K562 (cell line): ENCODE data around the gene NAA10. TPM values are rescaled to one million over a fixed set of nuclear protein-coding genes. Genes with fewer than 3 reads are reported as not detected.

Source experiments
- ATAC-seq: fragments of 200-7000 bp; cut with Tn5 transposase; 3 replicates; pipeline ENCODE4 v1.9.1; 2020; ENCODE audit warnings: moderate library complexity
- BruUV-seq: library from RNA; stranded (reverse); fragments of 400-500 nt; replicated peaks from 2 replicates; lab custom pipeline; 2021; lab: Mats Ljungman, UMichigan
- CTCF ChIA-PET: fragments of 300-600 bp; formaldehyde crosslinking; extraction: SDS; loops from one replicate; lab custom pipeline; 2021; ENCODE audit warnings: low intra/inter-chr PET ratio; lab: Yijun Ruan, JAX
- POLR2A ChIA-PET: fragments of 300-600, 350-650 bp; sonication (Branson Sonifier 250); formaldehyde crosslinking; extraction: SDS; loops from one replicate; lab custom pipeline; 2021; ENCODE audit warnings: antibody characterized with exemption, inconsistent platforms; lab: Yijun Ruan, JAX
- DNase-seq, 4 experiments: peaks; one replicate each; pipeline versions ENCODE4 v3.0.0 to v3.0.0-alpha.2; 2011 to 2018; ENCODE audit warnings: low spot score in 3 of 4, mixed read lengths in 3 of 4; ENCODE audit errors: extremely low read depth in 1 of 4
- FAIRE-seq: peaks from 2 replicates; lab custom pipeline; 2011; peaks lifted over from hg19 to GRCh38; lab: Jason Lieb, UNC
- H2AFZ ChIP-seq: 2 replicates; pipeline ENCODE4 v1.6.0; 2011; ENCODE audit warnings: low read depth, low read length, control low read depth, inconsistent platforms
- H3K27ac ChIP-seq: fragments of 200-600 bp; 3 replicates; pipeline ENCODE4 v1.8.0; 2011; ENCODE audit warnings: low read depth, mild to moderate bottlenecking, control low read depth, inconsistent platforms, low read length, moderate library complexity, mixed read lengths; ENCODE audit errors: extremely low read depth
- H3K27me3 ChIP-seq, 2 experiments: fragments of 300-600 bp in 1 of 2; 2 replicates in 1 of 2; 3 replicates in 1 of 2; pipeline versions ENCODE4 v1.6.0 to v1.8.0; 2011; ENCODE audit warnings: inconsistent platforms in 2 of 2, low read length in 2 of 2, mild to moderate bottlenecking in 1 of 2, mixed read lengths in 1 of 2, moderate library complexity in 1 of 2; ENCODE audit not compliant: control insufficient read depth in 2 of 2, insufficient read depth in 2 of 2
- H3K36me3 ChIP-seq: fragments of 300-600 bp; 3 replicates; pipeline ENCODE4 v1.8.0; 2011; ENCODE audit warnings: mild to moderate bottlenecking, low read length, inconsistent platforms; ENCODE audit not compliant: control insufficient read depth, insufficient read depth
- H3K4me1 ChIP-seq, 2 experiments: fragments of 200-600 bp in 1 of 2; replicated peaks in 1 of 2; 2 replicates in 1 of 2; 3 replicates in 1 of 2; pipeline versions ENCODE4 v1.5.1 to v1.8.0; 2011; ENCODE audit warnings: inconsistent platforms in 2 of 2, low read length in 2 of 2, mild to moderate bottlenecking in 1 of 2, mixed read lengths in 1 of 2, moderate library complexity in 1 of 2; ENCODE audit not compliant: control insufficient read depth in 2 of 2, insufficient read depth in 2 of 2
- H3K4me2 ChIP-seq: 2 replicates; pipeline ENCODE4 v1.6.1; 2011; ENCODE audit warnings: low read length, control low read depth, inconsistent platforms, mixed read lengths; ENCODE audit not compliant: insufficient read depth
- H3K4me3 ChIP-seq: fragments of 200-600 bp; sonication (generic), shearing (Covaris generic); 2 replicates; pipeline ENCODE4 v1.5.1; 2016; ENCODE audit warnings: control low read depth, inconsistent platforms
- H3K79me2 ChIP-seq: fragments of 200-600 bp; 3 replicates; pipeline ENCODE4 v1.8.0; 2011; ENCODE audit warnings: low read length, inconsistent platforms; ENCODE audit not compliant: control insufficient read depth, insufficient read depth
- H3K9ac ChIP-seq, 2 experiments: 2 replicates each; pipeline versions ENCODE4 v1.6.0 to v1.6.1; 2011; ENCODE audit warnings: low read depth in 2 of 2, low read length in 2 of 2, control low read depth in 1 of 2, inconsistent platforms in 1 of 2, mild to moderate bottlenecking in 1 of 2, mixed read lengths in 1 of 2; ENCODE audit not compliant: insufficient read depth in 1 of 2
- H3K9me1 ChIP-seq: one replicate; pipeline ENCODE4 v1.6.0; 2011; ENCODE audit warnings: inconsistent platforms, mild to moderate bottlenecking, low read length, moderate library complexity; ENCODE audit not compliant: control insufficient read depth, insufficient read depth
- H3K9me3 ChIP-seq: replicated peaks from 2 replicates; pipeline ENCODE4 v1.5.1; 2011; ENCODE audit warnings: low read depth, low read length, inconsistent platforms; ENCODE audit not compliant: control insufficient read depth, insufficient read depth
- H4K20me1 ChIP-seq: replicated peaks from 2 replicates; pipeline ENCODE4 v1.6.1; 2011; ENCODE audit warnings: low read length, inconsistent platforms, mixed read lengths; ENCODE audit not compliant: control insufficient read depth, insufficient read depth
- ADNP ChIP-seq: fragments of 200-800 bp; sonication (Bioruptor generic); IDR thresholded peaks from 2 replicates; pipeline ENCODE4 v1.6.1; 2016; ENCODE audit warnings: missing genetic modification characterization, missing compliant biosample characterization
- ARID4B ChIP-seq: sonication (generic); formaldehyde crosslinking; IDR thresholded peaks from 2 replicates; pipeline ENCODE4 v1.8.0; 2022; ENCODE audit warnings: mild to moderate bottlenecking, missing genetic modification reagents
- CBX1 ChIP-seq: sonication (generic); IDR thresholded peaks from 2 replicates; pipeline ENCODE4 v1.6.1; 2016; ENCODE audit warnings: antibody characterized with exemption, low read depth, mild to moderate bottlenecking
- ELF4 ChIP-seq: fragments of 450-650 bp; formaldehyde crosslinking; IDR thresholded peaks from 2 replicates; pipeline ENCODE4 v1.4.0; 2022; ENCODE audit warnings: missing genetic modification characterization
- ETV5 ChIP-seq: sonication (generic); formaldehyde crosslinking; IDR thresholded peaks from 2 replicates; pipeline ENCODE4 v1.4.0; 2020; ENCODE audit warnings: low read depth, mild to moderate bottlenecking, missing genetic modification reagents
- FOXM1 ChIP-seq, 2 experiments: fragments of 450-650 bp in 1 of 2; sonication (generic) in 1 of 2; formaldehyde crosslinking in 1 of 2; IDR thresholded peaks; 2 replicates each; pipeline versions ENCODE4 v1.6.1 to v1.9.0; 2017 to 2022; ENCODE audit warnings: low read depth in 2 of 2, mild to moderate bottlenecking in 2 of 2, missing genetic modification reagents in 1 of 2, moderate library complexity in 1 of 2
- PHB2 ChIP-seq: fragments of 450-650 bp; IDR thresholded peaks from 2 replicates; pipeline ENCODE4 v1.6.1; 2017; ENCODE audit warnings: low read depth
- RBBP5 ChIP-seq: fragments of 200-600 bp; sonication (generic); IDR thresholded peaks from 2 replicates; pipeline ENCODE4 v1.6.1; 2012; ENCODE audit warnings: borderline replicate concordance, mild to moderate bottlenecking, low read length, control low read depth, inconsistent platforms; ENCODE audit not compliant: insufficient read depth, poor library complexity, severe bottlenecking
- STAG1 ChIP-seq: sonication (generic); formaldehyde crosslinking; IDR thresholded peaks from 2 replicates; pipeline ENCODE4 v1.5.0; 2020; ENCODE audit warnings: missing genetic modification reagents, borderline replicate concordance
- USF1 ChIP-seq: sonication (generic); formaldehyde crosslinking; IDR thresholded peaks from 2 replicates; pipeline ENCODE4 v1.9.0; 2022; ENCODE audit warnings: mild to moderate bottlenecking, missing genetic modification reagents
- ZBTB17 ChIP-seq: fragments of 450-650 bp; formaldehyde crosslinking; IDR thresholded peaks from 2 replicates; pipeline ENCODE4 v1.4.0; 2020; ENCODE audit warnings: mild to moderate bottlenecking
- WGBS: fragments of 100-300 bp; shearing (Covaris generic); methylation state at CpG from one replicate; pipeline ENCODE4 v1.1.6; 2016; ENCODE audit warnings: low coverage, mixed read lengths; ENCODE audit not compliant: insufficient coverage; ENCODE audit errors: missing lambda C conversion rate; 5-methylcytosine and 5-hydroxymethylcytosine counted together
- in situ Hi-C: fragments of 300-500 bp; cut with MboI; formaldehyde crosslinking; loops from 4 replicates; pipeline ENCODE4 v1.15.0; 2018; ENCODE audit warnings: inconsistent platforms, mixed read lengths
- intact Hi-C: fragments of 100-400 bp; cut with micrococcal nuclease; formaldehyde crosslinking; loops from 2 replicates; pipeline ENCODE4 v1.14.2; 2022
- polyA plus RNA-seq, 8 experiments: library from polyadenylated mRNA; depleted of rRNA in 4 of 8; stranded (reverse) in 5 of 8; unstranded in 3 of 8; fragments of >200 nt; fragmentation: Nextera tagmentation in 2 of 8; fragmentation: Illumina TruSeq in 1 of 8; extraction: Ambion mirVana in 2 of 8; extraction: Trizol in 1 of 8; gene quantifications; 2 replicates each; pipeline versions ENCODE4 v1.2.1 to v1.2.3, GENCODE V29; 2011 to 2014; ENCODE audit warnings: inconsistent platforms in 1 of 8, missing spikeins in 1 of 8
- total RNA-seq, 7 experiments: library from RNA; depleted of rRNA in 6 of 7; stranded (reverse); fragments of >200 nt in 6 of 7; fragmentation: Illumina TruSeq in 2 of 7; extraction: Trizol in 2 of 7; gene quantifications; 2 replicates each; pipeline versions ENCODE4 v1.2.1 to v1.2.3, GENCODE V29; 2011 to 2021; ENCODE audit warnings: low replicate concordance in 1 of 7

Gene NAA10
- total and polyA plus RNA-seq, 9 of the 15 experiments (the other 6 are each of a cell fraction or from before 2014, with no cell fraction given): 11.1 to 250 (median 134) TPM

- peaks cover 8% of the 10 kb centered on the region; the same call in 1 of the 2 replicates for H4K20me1 ChIP-seq
- no peaks in the 10 kb centered on the region for H3K27me3 ChIP-seq
- peaks cover 29% of the 10 kb centered on the region for H3K79me2 ChIP-seq
- no peak for DNase-seq
- POLR2A ChIA-PET: interaction anchor here (1.0 to 4.2 kb wide), 2 partner anchors 8 to 12 kb away, joined by 3 to 24 read pairs; no protein-coding TSS in a partner anchor
- no peak overlapping the region for H2AFZ ChIP-seq
- FAIRE-seq: no peak
- intact Hi-C loops: no loop called here
- H3K9ac ChIP-seq: no peak overlapping the region
- TF ChIP-seq ARID4B (CRISPR knock-in tag) (no peak), ETV5 (CRISPR knock-in tag) (no peak), ELF4 (CRISPR knock-in tag) (no peak), RBBP5 (no peak), ZBTB17 (CRISPR knock-in tag) (no peak), STAG1 (no peak), CBX1 (no peak), ADNP (no peak), USF1 (CRISPR knock-in tag) (no peak), FOXM1 (IDR thresholded peaks at IDR 0.05; ENCODE audit: low read depth) (no peak), FOXM1 (CRISPR knock-in tag; IDR thresholded peaks at IDR 0.05; ENCODE audit: low read depth) (no peak), PHB2 (no peak)
- TF ChIP-seq, all 486 proteins: peak for 0
- Histone ChIP-seq H3K9me3 (no peaks in the 10 kb centered on the region), H3K4me2 (no peak overlapping the region), H3K27ac (no peak overlapping the region), H3K36me3 (peaks cover 100% of the 10 kb centered on the region; the same call in 2 of the 3 replicates), H3K9me1 (no peaks in the 10 kb centered on the region), H3K4me3 (no peak overlapping the region), H3K4me1 (peaks cover 0 to 7% of the 10 kb centered on the region in 2 experiments; a peak in 2 of 5 replicates)
- BruUV-seq: no TSS peak
- CTCF ChIA-PET: no interaction called here
- 97% methylated on average over 9 of the region's 16 CpGs for WGBS
- ATAC-seq: no peak
- in situ Hi-C loops: no loop called here
Observed at GRCh38 chrX:153960077-153960476, 25.2 kb upstream of the NAA10 start.
